ENCODE results near the gene DIPK1B. TPM values are rescaled to one million over a fixed set of nuclear protein-coding genes. Genes with fewer than 3 reads are reported as not detected.
"Not testable (repeated sequence)": the region's sequence is repeated elsewhere in the genome, so short reads cannot be mapped to it uniquely, and the experiment has no call there.

The DIPK1B gene
- total and polyA plus RNA-seq, 10 of the 15 experiments (the other 5 are each of a cell fraction or from before 2014, with no cell fraction given): 0.08 to 0.28 (median 0.13) TPM; not detected in 3

DNA sequence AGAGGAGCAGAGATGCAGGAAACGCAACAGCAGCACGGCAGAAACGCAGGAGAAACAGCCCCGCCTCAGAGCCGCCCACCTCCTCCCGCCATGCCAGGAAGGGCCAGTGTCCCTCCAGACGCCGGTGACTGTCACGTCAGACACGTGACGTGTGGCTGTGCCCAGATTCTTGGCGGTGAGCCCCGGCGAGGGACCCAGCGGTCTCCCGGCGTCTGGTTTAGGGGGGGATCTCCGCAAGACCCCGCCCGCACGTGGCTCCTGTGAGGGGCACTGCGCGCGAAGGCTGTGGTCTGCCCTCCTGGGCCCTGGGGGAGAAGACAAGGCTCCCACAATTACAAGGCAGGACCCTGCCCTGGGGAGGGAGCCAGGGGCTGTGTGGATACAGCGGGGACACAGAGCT, 48.1 kb downstream of the DIPK1B start:
- SMC1A ChIA-PET (ENCODE audit: uncharacterized antibody, unreplicated experiment): no interaction called here
- Histone ChIP-seq H3K9ac (ENCODE audit: control insufficient read depth, insufficient read depth, low read length) (no peak overlapping the region), H3K36me3 (ENCODE audit: control insufficient read depth in 2 of 2, insufficient read depth in 2 of 2, low read length in 1 of 2) (no peaks in the 10 kb centered on the region), H3K4me1 (ENCODE audit: control insufficient read depth, insufficient read depth, low read length) (peaks cover 4% of the 10 kb centered on the region), H3K79me2 (ENCODE audit: control insufficient read depth, insufficient read depth, low read length) (no peaks in the 10 kb centered on the region), H3K4me2 (ENCODE audit: control insufficient read depth, insufficient read depth) (no peak overlapping the region), H3K9me3 (replicated peaks; ENCODE audit: control insufficient read depth, insufficient read depth, low read length) (peaks cover 8% of the 10 kb centered on the region; the same call in 2 of the 3 replicates), H3K27me3 (replicated peaks in 1 of 2; ENCODE audit: control insufficient read depth in 2 of 2, insufficient read depth in 2 of 2, low read length in 1 of 2) (no peaks in the 10 kb centered on the region), H2AFZ (ENCODE audit: control insufficient read depth, low read depth, low read length) (no peak overlapping the region), H3K4me3 (no peak overlapping the region), H3K27ac (ENCODE audit: control insufficient read depth, insufficient read depth) (no peak overlapping the region), H4K20me1 (ENCODE audit: control insufficient read depth, insufficient read depth) (no peaks in the 10 kb centered on the region)
- intact Hi-C loops (cut with micrococcal nuclease; ENCODE audit: unreplicated experiment): no loop called here
- no peak for TF ChIP-seq CHD1 (IDR thresholded peaks at IDR 0.05; ENCODE audit: low read depth, low read length)
- no peak for TF ChIP-seq CTCF (IDR thresholded peaks at IDR 0.05 in 2 of 3, conservative IDR thresholded peaks at IDR 0.05 in 1 of 3; ENCODE audit: control insufficient read depth in 2 of 3, extremely low read depth in 1 of 3, insufficient read depth in 1 of 3, low read depth in 3 of 3, low read length in 3 of 3)
- in situ Hi-C loops (cut with MboI): no loop called here
- WGBS (ENCODE audit: insufficient coverage, insufficient replicate concordance, low lambda C conversion rate, missing lambda C conversion rate): 70% methylated on average over 25 of the region's 25 CpGs
- no TSS peak for BruUV-seq (replicated peaks)
- CTCF ChIA-PET: interaction anchor here (1.1 to 2.8 kb wide), 5 partner anchors 18 to 46 kb away, joined by 3 to 16 read pairs (median 3); no protein-coding TSS in a partner anchor
- FAIRE-seq (no peak), DNase-seq (ENCODE audit: low read depth, low spot score) (no peak), ATAC-seq (no peak)
- POLR2A ChIA-PET: no interaction called here
- RAD21 ChIA-PET (ENCODE audit: unreplicated experiment): no interaction called here

- WGBS (ENCODE audit: insufficient coverage, insufficient replicate concordance, low lambda C conversion rate, missing lambda C conversion rate): 21% methylated on average over 19 of the region's 22 CpGs
- H3K4me3 ChIP-seq; H3K9me3 ChIP-seq (replicated peaks; ENCODE audit: control insufficient read depth, insufficient read depth, low read length); in situ Hi-C loops (cut with MboI); intact Hi-C loops (cut with micrococcal nuclease; ENCODE audit: unreplicated experiment); H4K20me1 ChIP-seq (ENCODE audit: control insufficient read depth, insufficient read depth); BruUV-seq (replicated peaks); H3K4me1 ChIP-seq (ENCODE audit: control insufficient read depth, insufficient read depth, low read length); H2AFZ ChIP-seq (ENCODE audit: control insufficient read depth, low read depth, low read length); H3K27me3 ChIP-seq (replicated peaks in 1 of 2; ENCODE audit: control insufficient read depth in 2 of 2, insufficient read depth in 2 of 2, low read length in 1 of 2); H3K79me2 ChIP-seq (ENCODE audit: control insufficient read depth, insufficient read depth, low read length); SMC1A ChIA-PET (ENCODE audit: uncharacterized antibody, unreplicated experiment); DNase-seq (ENCODE audit: low read depth, low spot score); H3K36me3 ChIP-seq (ENCODE audit: control insufficient read depth in 2 of 2, insufficient read depth in 2 of 2, low read length in 1 of 2); H3K27ac ChIP-seq (ENCODE audit: control insufficient read depth, insufficient read depth); H3K9ac ChIP-seq (ENCODE audit: control insufficient read depth, insufficient read depth, low read length); H3K4me2 ChIP-seq (ENCODE audit: control insufficient read depth, insufficient read depth); RAD21 ChIA-PET (ENCODE audit: unreplicated experiment): not testable (repeated sequence)
- ATAC-seq (peak; percentile 60), FAIRE-seq (peak; percentile 7)
- TF ChIP-seq RAD21 (IDR thresholded peaks at IDR 0.05; ENCODE audit: insufficient read depth, low read depth, low read length) (peak; percentile 36; the same call in 1 of the 2 replicates), CTCF (IDR thresholded peaks at IDR 0.05 in 2 of 3, conservative IDR thresholded peaks at IDR 0.05 in 1 of 3; ENCODE audit: control insufficient read depth in 2 of 3, extremely low read depth in 1 of 3, insufficient read depth in 1 of 3, low read depth in 3 of 3, low read length in 3 of 3) (peak; percentile 56 to 78 (median 63))
- POLR2A ChIA-PET: interaction anchor here (0.6 to 1.4 kb wide), 2 partner anchors 17 to 357 kb away, joined by 3 to 5 read pairs; no protein-coding TSS in a partner anchor
- CTCF ChIA-PET: interaction anchor here (0.7 to 2.8 kb wide), 6 partner anchors 17 to 46 kb away, joined by 3 to 16 read pairs (median 3); no protein-coding TSS in a partner anchor
These were observed 48.6 kb downstream of the DIPK1B start for GRCh38 chr9:136760834-136761544.

Measured in GM12878 (cell line).